H1 (cell line): Measurements from ENCODE around the gene TEAD4. TPM values are rescaled to one million over a fixed set of nuclear protein-coding genes. Genes with fewer than 3 reads are reported as not detected.

ENCODE experiments used
- CTCF ChIA-PET: fragments of 300-600 bp; sonication (Branson Sonifier 250); formaldehyde crosslinking; loops from one replicate; lab custom pipeline; 2021; ENCODE audit not compliant: partially characterized antibody; lab: Charles Lee
- POLR2A ChIA-PET: fragments of 300-600 bp; sonication (Branson Sonifier 250); formaldehyde crosslinking; loops from one replicate; lab custom pipeline; 2021; ENCODE audit warnings: inconsistent platforms; ENCODE audit not compliant: partially characterized antibody; lab: Charles Lee
- DNase-seq, 2 experiments: peaks; one replicate each; pipeline versions ENCODE4 v3.0.0 to v3.0.0-alpha.2; 2010 to 2022; ENCODE audit warnings: low spot score in 2 of 2, low read depth in 1 of 2, mixed read lengths in 1 of 2
- FAIRE-seq: peaks from 2 replicates; lab custom pipeline; 2011; peaks lifted over from hg19 to GRCh38; lab: Jason Lieb, UNC
- H2AFZ ChIP-seq: 2 replicates; pipeline ENCODE4 v1.8.1; 2012; ENCODE audit warnings: low read length, inconsistent platforms
- H2AK5ac ChIP-seq: 2 replicates; pipeline ENCODE4 v1.6.1; 2013; ENCODE audit warnings: low read depth, low read length
- H2BK120ac ChIP-seq: replicated peaks from 2 replicates; pipeline ENCODE3; 2013; ENCODE audit warnings: low read depth, low read length, inconsistent platforms
- H2BK12ac ChIP-seq: 2 replicates; pipeline ENCODE4 v1.6.1; 2013; ENCODE audit warnings: low read depth, low read length
- H2BK15ac ChIP-seq: 2 replicates; pipeline ENCODE4 v1.6.1; 2013; ENCODE audit warnings: low read length
- H2BK20ac ChIP-seq: 2 replicates; pipeline ENCODE4 v1.6.1; 2013; ENCODE audit warnings: low read length
- H2BK5ac ChIP-seq: 2 replicates; pipeline ENCODE4 v1.6.1; 2013; ENCODE audit warnings: low read depth, low read length
- H3K14ac ChIP-seq: 2 replicates; pipeline ENCODE4 v1.6.1; 2013; ENCODE audit warnings: inconsistent platforms; ENCODE audit not compliant: insufficient read length
- H3K18ac ChIP-seq: 2 replicates; pipeline ENCODE4 v1.6.1; 2013; ENCODE audit warnings: low read length; ENCODE audit errors: extremely low read depth
- H3K23ac ChIP-seq: 2 replicates; pipeline ENCODE4 v1.6.1; 2013; ENCODE audit warnings: inconsistent platforms; ENCODE audit not compliant: insufficient read length
- H3K23me2 ChIP-seq: 2 replicates; pipeline ENCODE4 v1.6.1; 2013; ENCODE audit warnings: low read depth, low read length
- H3K27ac ChIP-seq: 2 replicates; pipeline ENCODE4 v1.6.1; 2011; ENCODE audit warnings: low read depth, low read length, inconsistent platforms
- H3K27me3 ChIP-seq, 4 experiments: replicated peaks in 1 of 4; 1 replicate in 1 of 4; 2 replicates in 3 of 4; pipeline versions ENCODE4 v1.6.1 to v1.8.1; 2011 to 2013; ENCODE audit warnings: low read length in 3 of 4, mild to moderate bottlenecking in 3 of 4, inconsistent platforms in 2 of 4, mixed read lengths in 2 of 4, moderate library complexity in 1 of 4; ENCODE audit not compliant: control insufficient read depth in 3 of 4, insufficient read depth in 3 of 4; ENCODE audit errors: extremely low read depth in 1 of 4
- H3K36me3 ChIP-seq, 4 experiments: 2 replicates each; pipeline versions ENCODE4 v1.6.1 to v1.8.1; 2011 to 2013; ENCODE audit warnings: mild to moderate bottlenecking in 4 of 4, low read length in 3 of 4, moderate library complexity in 2 of 4, control low read depth in 1 of 4, inconsistent platforms in 1 of 4; ENCODE audit not compliant: insufficient read depth in 4 of 4, control insufficient read depth in 2 of 4
- H3K4ac ChIP-seq: replicated peaks from 2 replicates; pipeline ENCODE3; 2013; ENCODE audit warnings: low read length, low read depth, mixed read lengths, inconsistent platforms; ENCODE audit not compliant: insufficient read length
- H3K4me1 ChIP-seq, 4 experiments: replicated peaks in 1 of 4; 1 replicate in 1 of 4; 2 replicates in 3 of 4; pipeline versions ENCODE4 v1.6.1 to v1.8.1; 2011 to 2013; ENCODE audit warnings: low read length in 3 of 4, inconsistent platforms in 2 of 4, mixed read lengths in 1 of 4; ENCODE audit not compliant: insufficient read depth in 4 of 4, control insufficient read depth in 3 of 4
- H3K4me2 ChIP-seq, 2 experiments: 2 replicates each; pipeline versions ENCODE4 v1.6.1 to v1.8.1; 2011 to 2013; ENCODE audit warnings: low read depth in 2 of 2, low read length in 2 of 2, control low read depth in 1 of 2, inconsistent platforms in 1 of 2, mild to moderate bottlenecking in 1 of 2; ENCODE audit not compliant: insufficient read depth in 1 of 2
- H3K4me3 ChIP-seq, 4 experiments: fragments of 200-600, 300-600 bp in 1 of 4; sonication (generic), shearing (Covaris generic), sonication (Bioruptor Twin) in 1 of 4; 2 replicates each; pipeline versions ENCODE4 v1.5.1 to v1.8.1; 2011 to 2016; ENCODE audit warnings: low read length in 4 of 4, low read depth in 3 of 4, control low read depth in 2 of 4, inconsistent platforms in 2 of 4, mild to moderate bottlenecking in 2 of 4, mixed read lengths in 1 of 4, moderate library complexity in 1 of 4; ENCODE audit not compliant: insufficient read depth in 2 of 4; ENCODE audit errors: extremely low read depth in 1 of 4
- H3K56ac ChIP-seq: replicated peaks from 2 replicates; pipeline ENCODE3; 2013; ENCODE audit warnings: low read depth, mild to moderate bottlenecking, mixed read lengths, low read length, inconsistent platforms; ENCODE audit not compliant: insufficient read length
- H3K79me1 ChIP-seq: 2 replicates; pipeline ENCODE4 v1.6.1; 2013; ENCODE audit warnings: low read depth, low read length, control low read depth
- H3K79me2 ChIP-seq, 2 experiments: 2 replicates each; pipeline versions ENCODE4 v1.6.1 to v1.8.1; 2012 to 2013; ENCODE audit warnings: low read length in 2 of 2, mild to moderate bottlenecking in 2 of 2, inconsistent platforms in 1 of 2; ENCODE audit not compliant: insufficient read depth in 2 of 2, control insufficient read depth in 1 of 2
- H3K9ac ChIP-seq, 4 experiments: replicated peaks in 1 of 4; 1 replicate in 1 of 4; 2 replicates in 3 of 4; pipeline versions ENCODE4 v1.6.1 to v1.8.1; 2011 to 2013; ENCODE audit warnings: low read depth in 3 of 4, low read length in 3 of 4, control low read depth in 2 of 4, mild to moderate bottlenecking in 2 of 4, moderate library complexity in 2 of 4, inconsistent platforms in 1 of 4; ENCODE audit errors: extremely low read depth in 1 of 4
- H3K9me3 ChIP-seq, 2 experiments: 2 replicates each; pipeline versions ENCODE4 v1.6.1 to v1.8.1; 2012 to 2013; ENCODE audit warnings: mild to moderate bottlenecking in 2 of 2, moderate library complexity in 2 of 2, control low read depth in 1 of 2, inconsistent platforms in 1 of 2, low read depth in 1 of 2, low read length in 1 of 2, mixed read lengths in 1 of 2; ENCODE audit not compliant: insufficient read depth in 2 of 2
- H4K20me1 ChIP-seq, 2 experiments: replicated peaks in 1 of 2; 2 replicates each; pipeline versions ENCODE3 to v1.8.1; 2011 to 2013; ENCODE audit warnings: inconsistent platforms in 2 of 2, low read length in 2 of 2, mild to moderate bottlenecking in 1 of 2; ENCODE audit not compliant: insufficient read depth in 2 of 2, control insufficient read depth in 1 of 2
- H4K5ac ChIP-seq: 2 replicates; pipeline ENCODE4 v1.6.1; 2013; ENCODE audit warnings: low read length, low read depth, mixed read lengths, inconsistent platforms; ENCODE audit not compliant: insufficient read length
- H4K8ac ChIP-seq: 2 replicates; pipeline ENCODE4 v1.8.0; 2013; ENCODE audit warnings: mild to moderate bottlenecking, moderate library complexity, low read length, inconsistent platforms; ENCODE audit not compliant: insufficient read depth; ENCODE audit errors: extremely low read depth
- H4K91ac ChIP-seq: replicated peaks from 2 replicates; pipeline ENCODE3; 2013; ENCODE audit warnings: low read length, mixed read lengths, inconsistent platforms; ENCODE audit not compliant: insufficient read length
- EGR1 ChIP-seq: IDR thresholded peaks from 2 replicates; pipeline ENCODE4 v1.6.1; 2011; ENCODE audit warnings: low read depth, low read length, borderline replicate concordance
- HDAC6 ChIP-seq: IDR thresholded peaks from one replicate; pipeline ENCODE4 v1.7.1; 2012; ENCODE audit warnings: low read depth, mild to moderate bottlenecking, inconsistent platforms, low read length, moderate library complexity
- USF2 ChIP-seq: IDR thresholded peaks from 2 replicates; pipeline ENCODE4 v1.6.1; 2011; ENCODE audit warnings: low read length, improper control_type of control experiment
- WGBS, 2 experiments: shearing (Covaris generic) in 1 of 2; methylation state at CpG; one replicate each; pipeline versions ENCODE4 v1.1.6 to v1.1.7; 2013 to 2015; ENCODE audit warnings: low lambda C conversion rate in 2 of 2, mixed read lengths in 2 of 2, inconsistent platforms in 1 of 2, low coverage in 1 of 2, missing lambda C conversion rate in 1 of 2; ENCODE audit not compliant: insufficient replicate concordance in 2 of 2, insufficient coverage in 1 of 2, insufficient read length in 1 of 2; ENCODE audit errors: extremely low coverage in 1 of 2, missing lambda C conversion rate in 1 of 2; 5-methylcytosine and 5-hydroxymethylcytosine counted together
- polyA plus RNA-seq, 7 experiments: library from polyadenylated mRNA; depleted of rRNA in 3 of 7; stranded (reverse) in 5 of 7; unstranded in 2 of 7; fragments of >200 nt in 5 of 7; fragments of 200-250 nt in 2 of 7; gene quantifications; 1 replicate in 5 of 7; 2 replicates in 1 of 7; 4 replicates in 1 of 7; pipeline versions ENCODE4 v1.2.1 to v1.2.3, GENCODE V29; 2011 to 2013; ENCODE audit warnings: missing spikeins in 2 of 7, mixed read lengths in 2 of 7
- total RNA-seq: library from RNA; stranded (reverse); fragmentation: NEBNext Ultra II Directional; extraction: Animal tissue kit (Norgen Biotek cat#: 25700); gene quantifications from 2 replicates; pipeline ENCODE4 v1.2.1, GENCODE V29; 2021

TEAD4 gene
- total and polyA plus RNA-seq, 2 of the 8 experiments (the other 6 are each of a cell fraction or from before 2014, with no cell fraction given), result 56.7 to 116 TPM

GRCh38 chr12:2960996-2961616 lies 1.9 kb downstream of the TEAD4 start:
- Histone ChIP-seq H2BK20ac (no peak overlapping the region; the same call in 1 of the 2 replicates), H2BK120ac (no peak overlapping the region), H3K4me2 (peak overlapping the region; percentile 97 to 99), H3K36me3 (peaks cover 0 to 5% (median 0%) of the 10 kb centered on the region in 4 experiments; a peak in 1 of 8 replicates), H2AK5ac (peak overlapping the region; percentile 24; the same call in 1 of the 2 replicates), H2BK15ac (0 out of 2 replicates have a peak overlapping the region, but pooled peaks have one; percentile 2), H3K23ac (no peak overlapping the region), H4K5ac (no peak overlapping the region), H3K14ac (no peak overlapping the region), H3K27ac (no peak overlapping the region), H4K91ac (peak overlapping the region; percentile 13), H3K4me1 (peaks cover 11 to 41% (median 22%) of the 10 kb centered on the region in 4 experiments), H3K9ac (peak overlapping the region in 2 of 4 experiments; percentile 68 to 90; a peak in 2 of 7 replicates), H2BK12ac (peak overlapping the region; percentile 92; the same call in 1 of the 2 replicates), H3K56ac (no peak overlapping the region), H3K4ac (no peak overlapping the region), H3K27me3 (peaks cover 0 to 6% (median 3%) of the 10 kb centered on the region in 4 experiments; a peak in 4 of 7 replicates), H4K8ac (no peak overlapping the region), H3K9me3 (no peaks in the 10 kb centered on the region), H3K18ac (peak overlapping the region; percentile 80), H3K79me1 (peaks cover 10% of the 10 kb centered on the region; the same call in 1 of the 2 replicates), H4K20me1 (peaks cover 5 to 11% of the 10 kb centered on the region in 2 experiments), H2AFZ (no peak overlapping the region), H3K79me2 (peaks cover 22 to 62% of the 10 kb centered on the region in 2 experiments), H3K23me2 (peaks cover 27% of the 10 kb centered on the region), H2BK5ac (peak overlapping the region; percentile 96; the same call in 1 of the 2 replicates), H3K4me3 (peak overlapping the region; percentile 58 to 87 (median 72); a peak in 7 of 8 replicates)
- FAIRE-seq, result no peak
- 30% methylated on average over 10 of the region's 10 CpGs; no CpG with 5 or more reads in 1 of the 2 experiments for WGBS, 2 experiments
- no peak for TF ChIP-seq HDAC6
- TF ChIP-seq EGR1, result no peak
- no peak for TF ChIP-seq USF2
- CTCF ChIA-PET, result interaction anchor here (0.9 to 1.8 kb wide), 10 partner anchors 13 to 107 kb away, joined by 3 to 6 read pairs (median 4); no protein-coding TSS in a partner anchor
- POLR2A ChIA-PET, result interaction anchor here (0.6 to 6.1 kb wide), 25 partner anchors 8 to 530 kb away, joined by 3 to 37 read pairs (median 4); partner anchors contain the start of genes PRMT8 and TULP3
- DNase-seq, result peak in 1 of 2 experiments; percentile 49
